Liver (tissue), 3 donors: ENCODE measurements around the gene STAT3.

ENCODE experiments used
- EGR1 ChIP-seq, 2 donors: IDR thresholded peaks; 2 replicates each; pipeline ENCODE4 v1.6.1; 2016 to 2018; ENCODE audit warnings: antibody characterized with exemption in 2 of 2, low read depth in 2 of 2
- GABPA ChIP-seq, 2 donors: IDR thresholded peaks in 1 of 2; conservative IDR thresholded peaks in 1 of 2; 2 replicates each; pipeline ENCODE4 v1.6.1; 2016; ENCODE audit warnings: antibody characterized with exemption in 2 of 2, mild to moderate bottlenecking in 1 of 2, moderate library complexity in 1 of 2
- HNF4A ChIP-seq, 2 donors: conservative IDR thresholded peaks; 2 replicates each; pipeline ENCODE4 v1.6.1; 2016; ENCODE audit warnings: antibody characterized with exemption in 2 of 2, mild to moderate bottlenecking in 2 of 2
- HNF4G ChIP-seq: IDR thresholded peaks from 2 replicates; pipeline ENCODE4 v1.6.1; 2016; ENCODE audit warnings: antibody characterized with exemption
- JUND ChIP-seq, 2 donors: IDR thresholded peaks; 2 replicates each; pipeline ENCODE4 v1.6.1; 2016; ENCODE audit warnings: antibody characterized with exemption in 2 of 2
- MAX ChIP-seq: IDR thresholded peaks from 2 replicates; pipeline ENCODE4 v1.6.1; 2016; ENCODE audit warnings: antibody characterized with exemption
- RAD21 ChIP-seq, 2 donors: IDR thresholded peaks; 2 replicates each; pipeline ENCODE4 v1.6.1; 2016; ENCODE audit warnings: antibody characterized with exemption in 2 of 2, mild to moderate bottlenecking in 2 of 2
- REST ChIP-seq: IDR thresholded peaks from 2 replicates; pipeline ENCODE4 v1.6.1; 2016; ENCODE audit warnings: antibody characterized with exemption, mild to moderate bottlenecking
- RXRA ChIP-seq, 2 donors: IDR thresholded peaks; 2 replicates each; pipeline ENCODE4 v1.6.1; 2017 to 2018; ENCODE audit warnings: antibody characterized with exemption in 2 of 2, mild to moderate bottlenecking in 1 of 2
- SP1 ChIP-seq: IDR thresholded peaks from 2 replicates; pipeline ENCODE4 v1.6.1; 2018; ENCODE audit warnings: antibody characterized with exemption, mild to moderate bottlenecking
- TAF1 ChIP-seq: conservative IDR thresholded peaks from 2 replicates; pipeline ENCODE4 v1.6.1; 2016; ENCODE audit warnings: antibody characterized with exemption, mild to moderate bottlenecking
- YY1 ChIP-seq: IDR thresholded peaks from 2 replicates; pipeline ENCODE4 v1.6.1; 2016; ENCODE audit warnings: antibody characterized with exemption, mild to moderate bottlenecking
- TF ChIP-seq, protein P1 (sequence below): fragments of 150-350 bp; IDR thresholded peaks from 2 replicates; pipeline ENCODE4 v1.5.1; 2017; ENCODE audit warnings: improper control_type of control experiment, low read depth, low read length; ENCODE audit not compliant: missing input control
- TF ChIP-seq, protein P2 (sequence below): IDR thresholded peaks from 2 replicates; pipeline ENCODE4 v1.6.1; 2016; ENCODE audit warnings: antibody characterized with exemption
- donor health status: healthy.
- donor health status: healthy.

- TF ChIP-seq HNF4G: no peak
- TF ChIP-seq, protein P1, sequence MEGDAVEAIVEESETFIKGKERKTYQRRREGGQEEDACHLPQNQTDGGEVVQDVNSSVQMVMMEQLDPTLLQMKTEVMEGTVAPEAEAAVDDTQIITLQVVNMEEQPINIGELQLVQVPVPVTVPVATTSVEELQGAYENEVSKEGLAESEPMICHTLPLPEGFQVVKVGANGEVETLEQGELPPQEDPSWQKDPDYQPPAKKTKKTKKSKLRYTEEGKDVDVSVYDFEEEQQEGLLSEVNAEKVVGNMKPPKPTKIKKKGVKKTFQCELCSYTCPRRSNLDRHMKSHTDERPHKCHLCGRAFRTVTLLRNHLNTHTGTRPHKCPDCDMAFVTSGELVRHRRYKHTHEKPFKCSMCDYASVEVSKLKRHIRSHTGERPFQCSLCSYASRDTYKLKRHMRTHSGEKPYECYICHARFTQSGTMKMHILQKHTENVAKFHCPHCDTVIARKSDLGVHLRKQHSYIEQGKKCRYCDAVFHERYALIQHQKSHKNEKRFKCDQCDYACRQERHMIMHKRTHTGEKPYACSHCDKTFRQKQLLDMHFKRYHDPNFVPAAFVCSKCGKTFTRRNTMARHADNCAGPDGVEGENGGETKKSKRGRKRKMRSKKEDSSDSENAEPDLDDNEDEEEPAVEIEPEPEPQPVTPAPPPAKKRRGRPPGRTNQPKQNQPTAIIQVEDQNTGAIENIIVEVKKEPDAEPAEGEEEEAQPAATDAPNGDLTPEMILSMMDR: no peak
- no peak for TF ChIP-seq HNF4A (conservative IDR thresholded peaks at IDR 0.05)
- no peak for TF ChIP-seq REST
- TF ChIP-seq RAD21 (IDR thresholded peaks at IDR 0.05): no peak
- no peak for TF ChIP-seq MAX
- no peak for TF ChIP-seq EGR1 (IDR thresholded peaks at IDR 0.05; ENCODE audit: low read depth in 2 of 2)
- TF ChIP-seq, protein P2, sequence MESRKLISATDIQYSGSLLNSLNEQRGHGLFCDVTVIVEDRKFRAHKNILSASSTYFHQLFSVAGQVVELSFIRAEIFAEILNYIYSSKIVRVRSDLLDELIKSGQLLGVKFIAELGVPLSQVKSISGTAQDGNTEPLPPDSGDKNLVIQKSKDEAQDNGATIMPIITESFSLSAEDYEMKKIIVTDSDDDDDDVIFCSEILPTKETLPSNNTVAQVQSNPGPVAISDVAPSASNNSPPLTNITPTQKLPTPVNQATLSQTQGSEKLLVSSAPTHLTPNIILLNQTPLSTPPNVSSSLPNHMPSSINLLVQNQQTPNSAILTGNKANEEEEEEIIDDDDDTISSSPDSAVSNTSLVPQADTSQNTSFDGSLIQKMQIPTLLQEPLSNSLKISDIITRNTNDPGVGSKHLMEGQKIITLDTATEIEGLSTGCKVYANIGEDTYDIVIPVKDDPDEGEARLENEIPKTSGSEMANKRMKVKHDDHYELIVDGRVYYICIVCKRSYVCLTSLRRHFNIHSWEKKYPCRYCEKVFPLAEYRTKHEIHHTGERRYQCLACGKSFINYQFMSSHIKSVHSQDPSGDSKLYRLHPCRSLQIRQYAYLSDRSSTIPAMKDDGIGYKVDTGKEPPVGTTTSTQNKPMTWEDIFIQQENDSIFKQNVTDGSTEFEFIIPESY: no peak
- no peak for TF ChIP-seq RXRA (IDR thresholded peaks at IDR 0.05)
- TF ChIP-seq SP1: no peak
- no peak for TF ChIP-seq TAF1
- TF ChIP-seq GABPA (IDR thresholded peaks at IDR 0.05 in 1 of 2, conservative IDR thresholded peaks at IDR 0.05 in 1 of 2): no peak
- no peak for TF ChIP-seq JUND (IDR thresholded peaks at IDR 0.05)
- no peak for TF ChIP-seq YY1
Measured at GRCh38 chr17:42279776-42280630, 108.2 kb downstream of the STAT3 start.
